GM19372 (cell line): ENCODE data around the gene SAMD10.
"Not testable (repeated sequence)": the region's sequence is repeated elsewhere in the genome, so short reads cannot be mapped to it uniquely, and the experiment has no call there.

Source experiments
- ATAC-seq: cut with Tn5 transposase; IDR thresholded peaks from one replicate; pipeline ENCODE4 v1.9.1; 2021; ENCODE audit warnings: mild to moderate bottlenecking, low read depth, moderate library complexity; ENCODE audit not compliant: unreplicated experiment

The SAMD10 gene

DNA sequence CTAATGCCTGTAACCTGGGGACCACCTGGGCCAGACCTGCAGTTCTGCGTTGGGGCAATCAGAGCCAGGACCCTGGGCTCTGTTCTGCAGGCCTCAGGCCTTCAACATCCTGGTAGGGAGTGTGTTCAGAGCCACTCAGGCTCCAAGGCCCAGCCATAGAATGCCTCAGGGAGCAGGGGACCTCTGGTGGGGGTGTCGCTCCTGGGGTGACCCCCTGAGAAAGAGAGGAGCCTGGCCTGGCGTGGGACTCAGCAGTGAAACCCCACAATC, 35.7 kb downstream of the SAMD10 start:
- no peak for ATAC-seq

GRCh38 chr20:63942969-63943807, 36.3 kb downstream of the SAMD10 start:
- no peak for ATAC-seq

DNA sequence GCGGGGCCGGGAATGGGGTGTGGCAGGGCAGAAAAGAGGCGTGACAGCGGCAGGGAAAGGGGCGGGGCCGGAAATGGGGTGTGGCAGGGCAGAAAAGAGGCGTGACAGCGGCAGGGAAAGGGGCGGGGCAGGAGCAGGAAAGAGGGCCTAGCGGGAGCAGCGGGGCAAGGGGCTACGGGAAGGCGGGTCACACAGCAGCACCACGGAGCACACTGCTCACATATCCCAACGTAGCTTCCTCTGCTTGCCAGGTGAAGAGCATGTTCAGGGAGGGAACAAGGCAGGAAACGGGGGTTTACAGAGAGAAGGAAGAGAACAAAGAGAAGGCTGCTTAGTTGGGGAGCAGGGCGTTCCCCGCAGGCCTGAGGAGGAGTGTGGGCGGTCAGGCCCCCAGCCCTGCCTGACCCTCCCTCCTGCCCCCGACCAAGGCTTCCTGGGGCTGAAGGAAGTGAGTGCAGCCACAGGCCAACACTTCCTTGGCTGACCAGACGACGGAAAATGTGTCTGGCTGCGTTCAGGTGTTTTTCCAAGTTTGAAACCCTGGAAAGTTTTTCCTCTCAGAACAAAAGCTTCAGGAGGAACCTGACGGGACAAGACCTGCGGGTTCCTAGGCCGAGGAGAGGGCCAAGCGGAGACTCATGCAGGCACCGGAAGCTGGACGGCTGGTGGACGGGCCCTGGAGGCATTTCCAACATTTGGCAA, 37.0 kb downstream of the SAMD10 start:
- no peak for ATAC-seq

- ATAC-seq, result no peak
Measured at GRCh38 chr20:63941282-63942081, 38.0 kb downstream of the SAMD10 start.

DNA sequence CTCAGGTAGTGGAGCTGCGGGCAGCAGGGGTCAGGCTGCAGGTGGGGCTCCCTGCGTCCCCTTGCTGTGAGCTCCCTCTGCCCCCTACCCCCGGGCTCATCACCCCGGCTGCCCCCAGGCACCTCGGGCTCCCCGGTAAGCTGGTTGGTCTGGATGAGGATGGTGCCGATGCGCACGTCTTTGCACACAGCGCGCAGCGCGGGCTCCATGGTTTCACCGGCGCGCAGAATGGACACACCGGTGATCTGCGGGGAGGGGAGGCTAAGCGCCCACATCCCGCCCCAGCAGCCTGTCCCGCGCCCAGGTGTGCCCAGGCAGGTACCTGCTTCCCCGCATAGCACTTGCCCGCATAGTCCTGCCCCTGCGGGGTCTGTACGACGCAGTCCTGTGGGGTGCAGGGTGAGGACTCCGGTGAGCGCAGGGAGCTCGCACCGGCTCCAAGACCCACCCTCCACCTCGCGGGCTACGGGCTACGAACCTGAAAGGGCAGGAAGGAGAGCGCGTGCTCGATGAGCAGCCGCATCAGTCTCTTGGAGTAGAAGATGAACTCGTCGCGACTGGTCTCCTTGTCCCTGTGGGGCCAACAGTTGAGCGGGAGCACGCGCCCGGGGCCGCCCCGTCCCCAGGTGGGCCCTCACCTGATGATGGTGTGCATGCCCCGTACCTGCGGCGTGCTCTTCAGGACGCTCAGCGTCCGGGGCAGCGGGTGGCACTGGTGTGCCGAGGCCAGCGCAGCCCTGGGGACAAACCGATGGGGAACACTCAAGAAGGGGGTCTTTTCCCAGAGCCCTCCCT, 38.8 kb downstream of the SAMD10 start:
- no peak for ATAC-seq

DNA sequence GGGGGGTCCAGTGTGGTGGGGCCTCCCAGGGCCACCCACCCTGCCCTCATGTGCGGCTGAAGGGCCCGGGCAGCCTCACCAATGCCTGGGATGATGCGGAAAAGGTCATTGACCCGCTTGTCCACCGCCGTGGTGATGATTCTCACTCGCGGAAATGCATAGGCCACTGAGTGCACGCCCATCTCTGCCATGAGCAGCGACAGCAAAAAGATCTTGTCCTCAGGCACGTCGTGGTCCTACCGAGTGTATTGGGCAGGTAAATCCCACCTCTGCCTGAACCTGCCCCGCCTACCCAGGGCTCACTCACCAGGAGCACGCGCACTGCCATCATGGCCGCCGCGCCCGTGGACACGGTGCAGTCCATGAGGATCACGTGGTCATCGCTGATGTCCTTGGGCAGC, 39.4 kb downstream of the SAMD10 start:
- ATAC-seq, result no peak

- ATAC-seq, result no peak
Measured at GRCh38 chr20:63939061-63939935, 40.1 kb downstream of the SAMD10 start.

- no peak for ATAC-seq
Measured at GRCh38 chr20:63937596-63937995, 41.8 kb downstream of the SAMD10 start.

GRCh38 chr20:63935447-63935846, 44.0 kb downstream of the SAMD10 start:
- ATAC-seq, result no peak

DNA sequence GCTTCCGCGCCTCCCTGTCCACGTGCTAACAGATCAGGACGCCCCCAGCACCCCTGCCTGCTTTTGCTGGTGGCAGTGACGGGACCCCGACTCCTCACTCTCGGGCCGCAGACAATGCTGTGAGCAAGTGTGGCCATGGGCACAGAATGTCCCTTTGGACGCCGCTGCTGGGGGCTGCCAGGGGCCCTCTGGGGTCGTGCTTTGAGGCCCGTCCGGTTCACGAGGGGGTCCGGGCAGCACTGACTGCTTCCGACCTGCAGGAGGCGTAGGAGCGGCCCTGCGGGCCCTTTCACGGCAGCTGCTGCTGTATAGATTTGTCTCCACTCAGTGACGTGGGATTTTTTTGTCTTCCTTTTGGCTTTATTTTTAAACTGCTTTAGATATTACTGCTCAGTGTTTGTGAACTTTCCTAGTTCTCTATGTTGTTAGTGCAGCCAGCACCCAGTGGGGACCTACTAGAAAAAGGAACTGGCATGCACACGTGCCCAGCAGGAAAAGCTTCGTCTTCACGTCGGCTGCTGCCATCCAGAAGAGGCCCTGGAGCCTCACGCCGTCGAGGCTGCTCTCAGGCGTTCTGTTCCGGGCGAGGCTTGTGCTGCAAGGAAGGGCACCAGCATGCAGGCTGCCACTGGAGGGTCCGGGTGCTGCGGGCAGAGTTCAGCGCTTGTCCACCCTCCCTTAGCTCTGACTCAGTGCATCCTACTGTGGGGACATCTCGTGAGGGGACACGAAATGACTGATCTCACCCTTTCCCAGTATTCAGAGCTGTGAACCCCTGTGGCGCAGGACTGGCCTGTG, 45.0 kb downstream of the SAMD10 start:
- no peak for ATAC-seq

DNA sequence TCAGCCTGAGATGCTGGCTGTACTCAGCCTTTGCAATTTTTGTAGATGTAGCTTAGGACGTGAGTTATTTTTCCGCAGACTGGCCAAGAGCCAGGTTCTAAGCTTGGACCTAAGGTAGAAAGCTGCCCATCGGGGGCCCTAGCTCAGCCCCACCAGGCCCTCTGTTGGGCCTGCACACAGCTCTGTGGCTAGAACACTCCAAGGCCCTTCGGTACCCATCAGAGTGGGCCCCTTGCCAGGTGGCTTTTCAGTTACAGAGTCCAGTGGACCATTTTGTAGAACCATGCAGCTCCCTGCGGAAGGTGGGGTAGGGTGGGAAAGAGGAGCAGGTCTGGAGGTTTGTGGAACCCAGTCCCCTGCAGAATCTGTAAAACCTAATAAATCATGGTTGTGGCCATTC, 45.8 kb downstream of the SAMD10 start:
- no peak for ATAC-seq

GRCh38 chr20:63932606-63933160, 46.8 kb downstream of the SAMD10 start:
- no peak for ATAC-seq

- no peak for ATAC-seq
Measured at GRCh38 chr20:63931735-63932134, 47.7 kb downstream of the SAMD10 start.

DNA sequence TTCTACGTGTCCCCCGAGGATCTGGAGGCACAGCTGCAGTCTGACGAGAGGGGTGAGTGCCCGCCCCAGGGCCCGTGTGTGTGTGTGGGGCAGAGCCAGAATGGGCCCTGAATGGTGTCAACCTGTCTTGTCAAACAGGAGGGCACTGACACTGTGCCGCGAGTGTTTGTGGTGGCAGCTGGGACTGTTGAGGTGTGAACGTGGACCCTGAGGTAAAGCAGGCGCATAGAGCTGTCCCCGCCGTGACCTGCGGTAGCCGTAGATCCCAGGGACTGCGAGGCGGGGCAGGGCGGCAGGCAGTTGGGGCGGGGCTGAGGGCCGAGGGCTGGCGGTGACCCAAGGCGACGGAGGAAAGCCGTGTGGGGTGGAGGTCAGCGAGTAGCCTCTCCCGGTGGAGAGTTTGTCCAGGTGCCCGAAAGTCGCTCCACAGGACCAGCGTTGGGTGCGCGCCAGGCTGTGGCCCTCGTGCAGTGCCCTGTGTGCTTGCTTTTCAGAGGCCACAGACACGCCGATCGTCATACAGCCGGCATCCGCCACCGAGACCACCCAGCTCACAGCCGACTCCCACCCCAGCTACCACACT, 48.4 kb downstream of the SAMD10 start:
- ATAC-seq, result no peak

DNA sequence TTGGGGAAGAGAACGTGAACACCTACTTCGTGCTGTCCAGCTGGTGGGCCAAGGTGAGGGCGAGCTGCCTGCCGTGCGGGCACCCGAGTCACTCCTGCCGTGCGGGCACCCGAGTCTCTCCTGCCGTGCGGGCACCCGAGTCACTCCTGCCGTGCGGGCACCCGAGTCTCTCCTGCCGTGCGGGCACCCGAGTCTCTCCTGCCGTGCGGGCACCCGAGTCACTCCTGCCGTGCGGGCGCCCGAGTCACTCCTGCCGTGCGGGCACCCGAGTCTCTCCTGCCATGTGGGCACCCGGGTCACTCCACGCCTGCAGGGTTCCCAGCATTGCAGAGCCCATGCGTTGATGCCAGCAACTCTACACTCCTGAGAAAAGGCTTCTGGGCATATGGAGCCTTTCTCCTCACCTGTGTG, 50.0 kb downstream of the SAMD10 start:
- ATAC-seq, result not testable (repeated sequence)

DNA sequence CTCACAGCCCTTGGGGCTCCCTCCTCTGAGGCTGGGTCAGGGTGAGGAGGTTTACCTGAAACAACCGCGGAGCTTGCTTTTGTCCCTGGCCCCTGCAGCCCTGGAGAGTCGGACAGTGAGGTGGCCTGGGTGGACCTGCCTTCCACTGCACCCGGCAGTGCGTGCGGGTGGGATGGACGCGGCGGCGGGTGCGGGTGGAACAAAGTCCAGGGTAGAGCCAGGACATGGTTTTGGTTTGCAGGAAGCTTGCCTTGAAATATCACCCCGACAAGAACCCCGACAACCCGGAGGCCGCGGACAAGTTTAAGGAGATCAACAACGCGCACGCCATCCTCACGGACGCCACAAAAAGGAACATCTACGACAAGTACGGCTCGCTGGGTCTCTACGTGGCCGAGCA, 50.4 kb downstream of the SAMD10 start:
- ATAC-seq, result no peak

DNA sequence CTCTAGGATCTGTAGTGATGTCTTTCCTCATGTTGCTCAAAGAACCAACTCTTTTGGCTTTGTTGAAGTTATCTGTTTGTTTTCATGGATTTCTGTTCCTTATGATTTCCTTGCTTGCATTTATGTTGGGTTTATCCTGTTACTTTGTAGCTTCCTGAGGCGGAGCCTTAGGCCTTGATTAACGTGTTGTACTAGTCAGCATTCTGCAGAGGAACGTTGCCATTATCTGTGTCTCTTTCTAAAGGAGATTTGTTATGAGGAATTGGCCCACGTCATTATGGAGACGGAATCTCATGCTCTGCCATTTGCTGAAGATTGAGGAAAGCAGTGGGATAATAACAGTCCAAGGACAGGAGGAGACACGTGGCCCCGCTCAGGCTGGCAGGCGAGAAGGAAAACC, 53.1 kb downstream of the SAMD10 start:
- no peak for ATAC-seq

DNA sequence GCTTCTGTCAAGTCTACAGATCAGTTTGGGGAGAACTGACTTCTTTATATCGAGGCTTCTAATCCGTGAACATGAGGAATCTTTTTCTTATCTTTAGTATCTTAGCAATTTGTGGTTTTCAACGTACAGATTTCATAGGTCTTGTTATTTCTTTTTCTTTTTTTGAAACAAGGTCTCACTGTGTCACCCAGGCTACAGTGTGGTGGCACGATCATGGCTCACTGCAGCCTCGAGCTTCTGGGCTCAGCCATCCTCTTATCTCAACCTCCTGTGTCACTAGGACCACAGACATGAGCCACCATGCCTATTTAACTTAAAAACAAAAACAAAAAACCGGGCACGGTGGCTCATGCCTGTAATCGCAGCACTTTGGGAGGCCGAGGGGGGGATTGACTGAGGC, 55.2 kb downstream of the SAMD10 start:
- ATAC-seq, result no peak
